VCaP (cell line): ENCODE results near the gene ANO4.

Experiments used
- H3K27ac ChIP-seq: fragments of 450-650 bp; 2 replicates; pipeline ENCODE4 v1.5.1; 2017
- TF ChIP-seq, protein P1 (sequence below): fragments of 450-650 bp; conservative IDR thresholded peaks from 2 replicates; pipeline ENCODE4 v1.5.1; 2017; ENCODE audit warnings: mild to moderate bottlenecking, moderate library complexity

Gene ANO4

DNA sequence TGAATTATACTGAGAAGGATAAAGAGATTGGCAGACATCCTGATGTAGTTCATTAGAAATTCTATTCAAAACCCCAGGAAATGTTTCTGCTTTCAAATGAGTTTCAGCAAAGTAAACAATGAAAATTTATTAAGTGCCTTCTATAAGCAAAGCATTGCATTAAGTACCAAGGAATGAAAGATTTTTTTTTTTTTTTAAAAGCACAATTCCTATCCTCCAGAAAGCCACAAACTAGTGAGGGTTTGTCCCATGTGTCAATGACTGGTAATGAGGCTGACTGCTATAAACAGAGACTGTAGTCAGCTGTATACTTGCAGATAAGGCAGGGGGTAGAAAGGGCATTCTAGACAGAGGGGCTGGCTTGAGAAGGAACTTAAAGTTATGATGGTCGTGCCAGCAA lies 6.7 kb downstream of the ANO4 start:
- TF ChIP-seq, protein P1, sequence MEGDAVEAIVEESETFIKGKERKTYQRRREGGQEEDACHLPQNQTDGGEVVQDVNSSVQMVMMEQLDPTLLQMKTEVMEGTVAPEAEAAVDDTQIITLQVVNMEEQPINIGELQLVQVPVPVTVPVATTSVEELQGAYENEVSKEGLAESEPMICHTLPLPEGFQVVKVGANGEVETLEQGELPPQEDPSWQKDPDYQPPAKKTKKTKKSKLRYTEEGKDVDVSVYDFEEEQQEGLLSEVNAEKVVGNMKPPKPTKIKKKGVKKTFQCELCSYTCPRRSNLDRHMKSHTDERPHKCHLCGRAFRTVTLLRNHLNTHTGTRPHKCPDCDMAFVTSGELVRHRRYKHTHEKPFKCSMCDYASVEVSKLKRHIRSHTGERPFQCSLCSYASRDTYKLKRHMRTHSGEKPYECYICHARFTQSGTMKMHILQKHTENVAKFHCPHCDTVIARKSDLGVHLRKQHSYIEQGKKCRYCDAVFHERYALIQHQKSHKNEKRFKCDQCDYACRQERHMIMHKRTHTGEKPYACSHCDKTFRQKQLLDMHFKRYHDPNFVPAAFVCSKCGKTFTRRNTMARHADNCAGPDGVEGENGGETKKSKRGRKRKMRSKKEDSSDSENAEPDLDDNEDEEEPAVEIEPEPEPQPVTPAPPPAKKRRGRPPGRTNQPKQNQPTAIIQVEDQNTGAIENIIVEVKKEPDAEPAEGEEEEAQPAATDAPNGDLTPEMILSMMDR, result no peak
- H3K27ac ChIP-seq, result no peak overlapping the region

DNA sequence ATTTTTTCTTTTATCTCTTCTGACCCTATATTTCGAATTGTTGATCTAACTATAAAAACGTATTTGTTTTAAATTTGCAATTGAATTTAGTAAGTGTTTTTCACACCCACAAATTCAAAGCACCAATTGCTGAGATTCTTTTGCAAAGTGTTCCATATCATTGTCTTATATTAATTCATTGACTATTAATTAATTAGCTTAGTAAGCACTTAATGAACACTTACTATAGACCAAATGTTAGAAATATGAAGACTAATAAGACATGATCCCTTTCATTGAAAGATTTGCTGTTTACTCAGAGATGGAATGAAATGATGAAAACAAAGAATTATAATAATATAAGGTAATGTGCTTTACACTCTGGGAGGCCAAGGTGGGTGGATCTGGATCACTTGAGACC lies 14.2 kb downstream of the ANO4 start:
- H3K27ac ChIP-seq, result no peak overlapping the region
- TF ChIP-seq, protein P1, result no peak

- TF ChIP-seq, protein P1, result no peak
- H3K27ac ChIP-seq, result no peak overlapping the region
These were observed 25.7 kb downstream of the ANO4 start for GRCh38 chr12:100820314-100820713.

DNA sequence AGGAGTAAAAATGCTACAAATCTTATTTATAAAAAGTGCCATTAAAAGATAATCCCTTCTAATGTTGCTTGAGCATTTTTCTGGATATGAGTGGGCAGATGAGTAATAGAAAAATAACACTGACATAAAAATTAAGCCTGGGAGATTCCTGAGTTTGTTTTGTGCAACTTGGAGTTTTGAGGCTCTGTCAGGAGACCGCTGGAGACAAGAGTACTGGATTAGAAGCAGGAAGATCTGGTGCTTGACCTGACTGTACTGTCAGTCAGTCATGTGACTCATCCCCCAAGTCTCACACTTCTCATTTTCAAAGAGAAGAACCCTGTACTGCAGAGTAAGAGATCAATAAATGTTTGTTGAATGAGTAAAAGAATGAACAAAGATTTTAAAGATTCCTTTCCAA lies 29.4 kb downstream of the ANO4 start:
- H3K27ac ChIP-seq, result no peak overlapping the region
- TF ChIP-seq, protein P1, result no peak

- TF ChIP-seq, protein P1, result no peak
- H3K27ac ChIP-seq, result peak overlapping the region; percentile 16; the same call in 1 of the 2 replicates
These were observed 29.9 kb downstream of the ANO4 start for GRCh38 chr12:100824476-100824875.

GRCh38 chr12:100826323-100826722 lies 31.7 kb downstream of the ANO4 start:
- H3K27ac ChIP-seq, result no peak overlapping the region; the same call in 1 of the 2 replicates
- TF ChIP-seq, protein P1, result no peak

GRCh38 chr12:100827901-100828520 lies 33.4 kb downstream of the ANO4 start:
- TF ChIP-seq, protein P1, result peak; percentile 99
- H3K27ac ChIP-seq, result no peak overlapping the region
